Glomerular visceral epithelial cell (primary cell): ENCODE results near the gene ANKRD40.
"Not testable (repeated sequence)": the region's sequence is repeated elsewhere in the genome, so short reads cannot be mapped to it uniquely, and the experiment has no call there.

ENCODE experiments used
- DNase-seq: peaks from one replicate; pipeline ENCODE4 v3.0.0-alpha.2; 2016; ENCODE audit errors: extremely low spot score

Gene ANKRD40, protein sequence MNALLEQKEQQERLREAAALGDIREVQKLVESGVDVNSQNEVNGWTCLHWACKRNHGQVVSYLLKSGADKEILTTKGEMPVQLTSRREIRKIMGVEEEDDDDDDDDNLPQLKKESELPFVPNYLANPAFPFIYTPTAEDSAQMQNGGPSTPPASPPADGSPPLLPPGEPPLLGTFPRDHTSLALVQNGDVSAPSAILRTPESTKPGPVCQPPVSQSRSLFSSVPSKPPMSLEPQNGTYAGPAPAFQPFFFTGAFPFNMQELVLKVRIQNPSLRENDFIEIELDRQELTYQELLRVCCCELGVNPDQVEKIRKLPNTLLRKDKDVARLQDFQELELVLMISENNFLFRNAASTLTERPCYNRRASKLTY

DNA sequence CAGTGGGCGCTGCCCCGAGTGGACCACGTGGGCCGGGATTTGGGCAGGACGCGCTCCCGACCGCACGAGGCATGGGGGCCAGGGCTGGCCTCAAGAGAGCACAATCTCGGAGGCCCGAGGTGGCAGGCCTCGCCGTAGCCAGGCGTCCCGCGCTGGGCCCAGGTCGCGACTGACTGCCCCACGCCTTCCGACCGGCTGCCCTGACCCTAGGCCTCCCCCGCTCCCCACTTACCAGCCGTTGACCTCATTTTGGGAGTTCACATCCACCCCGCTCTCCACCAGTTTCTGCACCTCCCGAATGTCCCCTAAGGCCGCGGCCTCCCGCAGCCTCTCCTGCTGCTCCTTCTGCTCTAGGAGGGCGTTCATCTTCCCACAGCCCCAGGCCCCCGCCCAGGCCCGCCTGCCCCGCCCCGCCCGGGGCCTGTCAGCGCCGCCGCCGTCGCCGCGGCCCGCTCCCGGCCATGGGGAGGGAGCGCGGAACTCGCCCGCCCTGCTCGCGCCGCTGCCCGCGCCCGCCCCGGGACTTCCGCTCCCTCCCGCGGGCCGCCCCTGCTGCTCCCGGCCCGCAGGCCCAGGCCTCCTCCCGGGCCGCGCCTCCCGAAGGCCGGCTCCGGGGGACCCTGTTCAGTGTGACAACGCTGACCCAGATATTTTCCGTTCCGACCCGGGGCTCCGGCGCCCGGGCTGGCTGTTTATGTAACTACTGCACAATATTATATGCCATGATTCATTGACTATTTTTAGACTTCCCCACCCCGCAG is at the start of gene ANKRD40:
Gene ANKRD40 (minus strand): TSS at position 626 of the 761 bp plus-strand sequence. CDS start 260 bp downstream, at position 366.
- peak; percentile 93 for DNase-seq

DNA sequence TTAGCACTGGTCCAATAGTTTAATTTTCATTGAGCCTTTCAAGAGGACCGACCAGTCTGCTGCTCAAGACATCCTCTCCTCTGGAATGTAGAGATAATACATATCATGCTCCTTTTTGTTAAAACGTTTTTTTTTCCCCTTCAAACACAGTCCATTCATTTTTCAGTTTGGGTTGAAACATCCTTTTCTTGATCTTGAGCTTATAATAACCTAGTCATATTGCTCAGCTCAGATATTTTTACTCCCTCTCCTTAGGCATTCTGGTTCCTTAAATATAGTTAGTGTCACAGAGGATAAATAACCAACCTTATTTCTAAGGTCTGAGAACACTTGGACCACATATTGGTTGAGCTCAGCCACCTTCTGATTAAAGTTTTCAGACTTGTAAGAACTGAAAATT is 46.8 kb upstream of the ANKRD40 start:
- DNase-seq: no peak

DNA sequence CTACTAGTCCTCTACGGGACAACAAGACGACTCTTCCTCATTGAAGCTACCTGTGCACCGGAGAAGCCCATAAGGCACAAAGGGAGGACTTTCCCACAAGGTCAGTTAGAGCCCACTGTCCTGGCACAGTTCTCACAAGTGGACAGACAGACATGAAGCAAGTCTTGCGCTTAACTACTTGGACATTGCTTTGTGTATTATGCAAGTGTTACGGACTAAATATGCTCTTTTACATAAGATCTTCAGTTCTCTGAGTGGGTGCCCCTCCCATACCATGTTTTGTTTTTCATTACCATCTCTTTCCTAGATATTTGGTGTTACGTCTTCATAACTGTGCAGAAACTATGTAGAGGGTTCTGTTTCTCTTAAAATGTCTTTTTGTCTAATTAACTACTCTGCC is 41.5 kb upstream of the ANKRD40 start:
- DNase-seq: no peak

DNA sequence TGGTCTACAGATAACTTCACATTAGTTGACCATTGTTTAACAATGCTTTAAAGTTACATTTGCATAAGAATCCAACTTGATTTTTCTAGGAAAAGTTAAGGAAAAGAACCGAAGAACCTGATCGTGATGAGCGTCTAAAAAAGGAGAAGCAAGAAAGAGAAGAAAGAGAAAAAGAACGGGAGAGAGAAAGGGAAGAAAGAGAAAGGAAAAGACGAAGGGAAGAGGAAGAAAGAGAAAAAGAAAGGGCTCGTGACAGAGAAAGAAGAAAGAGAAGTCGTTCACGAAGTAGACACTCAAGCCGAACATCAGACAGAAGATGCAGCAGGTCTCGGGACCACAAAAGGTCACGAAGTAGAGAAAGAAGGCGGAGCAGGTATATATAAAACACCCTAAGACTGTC is 37.9 kb upstream of the ANKRD40 start:
- no peak for DNase-seq

DNA sequence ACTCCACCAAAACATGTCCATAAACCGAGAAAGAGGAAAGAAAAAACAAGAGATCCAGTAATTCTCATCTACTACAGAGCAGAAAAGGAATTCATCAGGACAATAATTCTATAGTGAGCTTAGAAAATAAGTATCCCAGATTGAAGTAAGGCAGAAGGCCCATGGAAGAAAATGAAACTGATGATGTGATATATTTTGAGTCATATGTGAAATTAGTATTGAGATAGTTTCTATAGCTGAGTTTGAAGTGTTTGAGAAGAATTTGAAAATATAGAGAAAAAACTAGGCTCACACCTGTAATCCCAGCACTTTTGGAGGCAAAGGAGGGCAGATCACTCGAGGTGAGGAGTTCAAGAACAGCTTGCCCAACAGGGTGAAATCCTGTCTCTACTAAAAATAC is 31.4 kb upstream of the ANKRD40 start:
- no peak for DNase-seq

DNA sequence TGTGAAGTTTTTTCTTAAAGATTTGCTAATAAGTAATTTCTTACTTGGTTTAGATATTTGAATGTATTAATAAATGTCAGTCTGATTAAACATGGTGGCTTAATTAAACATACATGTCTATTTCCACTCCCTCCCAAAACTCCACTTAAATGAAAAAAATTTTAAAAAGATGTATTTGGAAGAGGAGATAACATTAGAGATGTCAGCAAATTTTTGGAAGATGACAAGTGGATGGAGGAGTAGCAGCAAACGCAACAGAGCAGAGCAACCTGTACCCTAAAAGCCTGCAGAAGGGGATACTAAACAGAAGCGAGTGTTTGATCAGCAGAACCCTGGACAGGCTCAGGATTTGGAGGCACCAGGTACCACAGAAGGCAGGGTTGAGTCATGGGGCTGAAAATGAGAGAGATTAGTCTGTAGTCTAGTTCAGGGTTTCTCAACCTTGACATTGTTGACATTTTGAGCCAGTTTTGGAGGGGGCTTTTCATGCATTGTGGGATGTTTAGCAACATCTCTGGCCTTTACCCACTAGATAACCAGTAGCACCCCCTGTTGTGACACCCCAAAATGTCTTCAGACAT is 29.5 kb upstream of the ANKRD40 start:
- no peak for DNase-seq

DNA sequence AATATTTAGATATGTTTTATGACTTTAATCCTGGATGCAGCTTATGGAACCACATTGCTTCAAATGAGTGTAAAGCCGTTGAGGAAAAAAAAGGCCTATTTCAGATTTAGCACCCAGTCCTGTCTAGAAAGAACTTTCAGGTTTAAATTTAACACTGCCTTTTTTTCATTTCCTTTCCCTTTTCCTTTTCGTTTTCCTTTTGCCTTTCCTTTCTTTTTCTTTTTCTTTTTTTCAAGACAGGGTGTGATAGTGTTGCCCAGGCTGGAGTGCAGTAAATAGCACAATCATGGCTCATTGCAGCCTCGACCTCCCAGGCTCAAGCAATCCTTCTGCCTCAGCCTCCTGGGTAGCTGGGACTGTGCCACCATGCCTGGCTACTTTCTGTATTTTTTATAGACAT is 27.6 kb upstream of the ANKRD40 start:
- no peak for DNase-seq

DNA sequence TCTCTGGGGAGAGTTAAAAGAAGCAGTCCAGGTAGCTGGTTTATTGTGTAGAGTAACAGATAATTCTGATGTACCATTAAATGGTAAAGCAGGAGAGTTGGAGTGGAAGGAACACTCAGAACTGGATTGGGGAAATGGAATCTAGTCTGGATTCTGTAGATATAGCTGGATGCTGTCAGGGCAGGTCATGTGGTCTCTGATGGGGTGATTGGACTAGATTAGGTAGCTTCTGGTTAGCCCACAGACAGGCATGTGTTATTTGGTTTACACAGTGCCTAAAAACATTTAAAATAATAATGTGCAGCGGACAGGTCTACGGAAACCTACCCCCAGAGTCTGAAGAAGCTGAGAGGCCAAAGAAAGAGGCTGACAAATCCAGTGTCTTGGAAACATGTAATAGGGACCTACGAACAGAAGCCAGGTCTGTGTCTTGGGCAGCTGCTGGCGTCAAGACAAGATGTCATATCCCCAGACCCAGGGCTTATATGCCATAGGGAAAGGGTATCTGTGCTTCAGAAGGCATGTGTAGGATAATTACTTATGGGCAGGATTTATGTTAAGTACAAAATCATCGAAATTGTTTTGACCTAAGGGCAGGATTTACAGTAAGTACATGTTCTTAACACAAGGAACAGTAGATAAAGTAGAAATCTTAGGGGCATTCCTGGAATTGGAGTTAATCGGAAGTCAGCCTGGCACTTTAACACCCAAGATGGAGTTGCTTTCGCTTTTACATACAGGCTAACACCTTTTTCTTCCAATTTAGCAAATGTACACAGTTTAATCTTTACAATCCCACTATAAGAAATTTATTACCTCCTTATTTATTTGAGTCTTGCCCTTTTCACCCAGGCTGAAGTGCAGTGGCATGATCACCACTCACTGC is 24.1 kb upstream of the ANKRD40 start:
- no peak for DNase-seq

DNA sequence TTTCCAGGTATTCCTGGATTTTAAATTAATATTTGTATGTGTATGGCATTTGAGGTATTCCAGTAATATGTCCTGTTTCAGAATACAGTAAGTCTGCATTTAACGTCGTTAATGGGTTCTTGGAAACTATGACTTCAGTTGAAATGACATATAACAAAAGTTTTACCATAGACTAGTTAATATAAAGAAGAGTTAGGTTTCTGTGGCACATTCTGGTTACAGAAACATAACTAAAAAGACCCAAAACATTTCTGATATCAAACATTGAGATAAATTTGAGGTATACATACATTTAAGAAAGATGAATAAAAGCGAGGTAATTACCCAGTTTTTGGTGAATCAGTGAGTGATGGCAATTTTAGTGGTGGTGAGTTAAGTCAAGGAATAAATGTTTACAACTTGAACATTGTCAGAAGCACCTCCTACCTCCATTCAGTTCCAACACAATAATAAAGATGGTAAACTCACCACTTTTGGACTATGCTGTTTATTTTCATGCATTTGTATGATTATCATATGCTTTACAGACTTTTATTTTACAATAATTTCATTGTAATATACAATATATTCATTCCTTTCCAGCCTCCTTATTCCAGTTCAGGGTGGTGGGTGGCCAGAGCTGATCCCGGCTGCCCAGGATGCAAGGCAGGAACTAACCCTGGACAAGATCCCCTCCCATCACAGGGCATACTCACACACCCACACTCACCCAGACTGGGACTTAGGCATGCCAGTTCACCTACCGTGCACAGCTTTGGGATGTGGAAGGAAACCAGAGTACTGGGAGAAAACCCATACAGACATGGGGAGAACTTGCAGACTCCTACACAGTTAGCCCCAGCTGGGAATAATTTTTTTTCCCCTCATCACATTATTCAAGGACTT is 21.4 kb upstream of the ANKRD40 start:
- DNase-seq: no peak

DNA sequence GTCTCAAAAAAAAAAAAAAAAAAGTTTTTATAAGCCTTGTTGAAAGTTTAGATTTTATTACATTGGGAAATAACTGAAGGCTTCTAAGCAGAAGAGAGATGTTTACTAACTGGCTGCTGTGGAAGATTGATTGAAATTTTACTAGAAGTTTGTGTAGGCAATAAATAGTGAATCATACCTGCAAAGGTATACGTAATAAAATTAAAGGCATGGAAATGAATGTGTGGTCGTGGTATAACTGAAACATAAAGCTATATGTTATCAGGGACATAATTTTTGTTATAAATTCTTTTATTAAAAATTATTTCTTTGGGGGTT is 20.4 kb upstream of the ANKRD40 start:
- DNase-seq: no peak

DNA sequence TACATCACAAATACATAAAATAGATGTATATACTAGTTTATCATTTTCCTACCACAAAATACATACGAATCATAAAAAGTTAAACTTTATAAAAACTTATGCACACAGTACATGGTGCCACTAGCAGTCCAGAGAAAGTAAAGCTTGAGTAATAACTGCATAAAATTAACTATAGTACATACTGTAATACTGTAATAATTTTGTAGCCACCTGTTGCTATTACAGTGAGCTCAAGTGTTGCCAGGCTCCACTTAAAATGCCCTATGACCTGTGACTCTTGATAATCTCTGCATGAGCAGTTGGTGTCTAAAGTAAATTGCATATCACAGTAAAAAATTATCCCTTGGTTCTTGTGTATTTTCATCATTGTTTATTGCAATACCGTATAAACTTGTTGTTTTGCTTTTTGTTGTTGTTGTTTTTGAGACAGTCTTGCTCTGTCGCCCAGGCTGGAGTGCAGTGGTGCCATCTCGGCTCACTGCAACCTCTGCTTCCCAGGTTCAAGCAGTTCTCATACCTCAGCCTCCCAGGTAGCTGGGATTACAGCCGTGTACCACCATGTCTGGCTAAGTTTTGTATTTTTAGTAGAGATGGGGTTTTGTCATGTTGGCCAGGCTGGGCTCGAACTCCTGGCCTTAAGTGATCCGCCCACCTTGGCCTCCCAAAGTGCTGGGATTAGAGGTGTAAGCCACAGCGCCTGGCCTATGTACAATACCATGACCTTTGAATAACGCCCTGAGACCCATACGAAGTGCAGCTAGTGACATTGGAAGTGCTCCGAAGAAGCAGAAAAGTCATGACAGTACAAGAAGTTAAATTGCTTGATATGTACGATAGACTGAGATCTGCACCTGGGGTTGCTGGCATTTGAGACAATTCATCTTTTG is 18.3 kb upstream of the ANKRD40 start:
- no peak for DNase-seq

DNA sequence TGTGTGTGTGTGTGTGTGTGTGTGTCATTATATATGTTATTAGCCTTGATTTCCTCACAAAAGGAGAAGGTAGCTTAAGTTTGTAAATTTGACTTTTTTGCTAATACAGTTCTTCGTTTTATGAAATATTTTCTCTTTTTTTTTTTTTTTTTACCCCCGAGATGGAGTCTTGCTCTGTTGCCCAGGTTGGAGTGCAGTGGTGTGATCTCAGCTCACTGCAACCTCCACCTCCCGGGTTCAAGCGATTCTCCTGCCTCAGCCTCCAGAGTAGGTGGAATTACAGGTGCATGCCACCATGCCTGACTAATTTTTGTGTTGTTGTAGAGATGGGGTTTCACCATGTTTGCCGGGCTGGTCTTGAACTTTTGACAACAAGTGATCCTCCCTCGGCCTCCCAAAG is 16.9 kb upstream of the ANKRD40 start:
- not testable (repeated sequence) for DNase-seq

DNA sequence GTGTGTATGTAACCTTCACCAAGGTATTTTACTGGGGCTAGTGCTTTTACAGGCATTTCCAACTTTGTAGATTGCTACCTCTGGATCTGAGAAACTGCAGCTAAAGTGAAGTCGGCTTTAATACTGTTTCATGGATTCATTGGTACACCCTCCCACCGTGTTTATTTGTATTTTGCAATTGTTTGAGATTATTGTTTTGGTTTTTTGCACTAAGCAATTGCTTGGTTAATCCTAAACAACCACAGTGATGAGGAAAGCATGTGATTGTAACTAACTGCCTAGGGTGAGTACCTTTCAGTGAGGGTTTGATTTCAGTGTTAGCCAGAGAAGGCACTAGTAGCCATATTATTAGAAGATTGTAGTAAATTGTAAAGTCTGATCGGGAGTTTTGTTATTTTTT is 15.0 kb upstream of the ANKRD40 start:
- no peak for DNase-seq

DNA sequence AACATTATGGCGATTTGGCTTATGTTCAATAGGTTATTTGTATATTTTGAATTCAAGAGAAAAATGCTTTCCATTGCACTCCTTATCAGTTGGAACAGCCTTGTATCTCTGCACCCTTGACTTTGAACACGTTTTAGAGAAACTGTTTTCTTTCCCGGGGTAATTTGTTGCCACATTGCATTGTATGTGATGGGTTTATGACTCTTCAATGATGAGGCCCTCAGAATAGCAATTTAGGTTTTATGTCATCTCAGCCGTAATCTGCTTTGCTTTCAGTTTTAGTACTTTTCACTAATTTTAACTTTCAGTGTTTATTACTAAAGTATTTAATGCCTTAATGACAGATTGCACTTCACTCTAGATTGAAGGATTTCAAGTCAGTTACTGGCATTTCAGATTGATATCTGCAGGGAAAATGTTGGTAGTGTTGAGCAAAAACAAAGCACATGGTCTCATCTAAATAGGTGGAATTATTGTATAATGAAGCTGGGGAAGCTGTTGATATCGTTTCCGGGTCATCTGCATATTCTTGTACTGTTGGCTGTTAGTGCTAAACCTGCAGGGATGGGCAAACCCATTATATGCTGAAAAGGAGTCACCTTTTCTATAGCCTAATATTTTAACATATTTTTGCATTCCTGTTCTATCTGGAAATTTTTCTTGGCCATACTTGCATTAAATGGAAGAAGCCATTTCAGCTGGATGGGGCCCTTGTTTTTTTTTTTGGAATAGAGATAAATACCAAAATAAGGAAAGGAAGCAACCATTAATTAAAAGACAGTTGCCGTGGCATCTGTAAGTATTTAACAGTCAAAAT is 13.7 kb upstream of the ANKRD40 start:
- no peak for DNase-seq

DNA sequence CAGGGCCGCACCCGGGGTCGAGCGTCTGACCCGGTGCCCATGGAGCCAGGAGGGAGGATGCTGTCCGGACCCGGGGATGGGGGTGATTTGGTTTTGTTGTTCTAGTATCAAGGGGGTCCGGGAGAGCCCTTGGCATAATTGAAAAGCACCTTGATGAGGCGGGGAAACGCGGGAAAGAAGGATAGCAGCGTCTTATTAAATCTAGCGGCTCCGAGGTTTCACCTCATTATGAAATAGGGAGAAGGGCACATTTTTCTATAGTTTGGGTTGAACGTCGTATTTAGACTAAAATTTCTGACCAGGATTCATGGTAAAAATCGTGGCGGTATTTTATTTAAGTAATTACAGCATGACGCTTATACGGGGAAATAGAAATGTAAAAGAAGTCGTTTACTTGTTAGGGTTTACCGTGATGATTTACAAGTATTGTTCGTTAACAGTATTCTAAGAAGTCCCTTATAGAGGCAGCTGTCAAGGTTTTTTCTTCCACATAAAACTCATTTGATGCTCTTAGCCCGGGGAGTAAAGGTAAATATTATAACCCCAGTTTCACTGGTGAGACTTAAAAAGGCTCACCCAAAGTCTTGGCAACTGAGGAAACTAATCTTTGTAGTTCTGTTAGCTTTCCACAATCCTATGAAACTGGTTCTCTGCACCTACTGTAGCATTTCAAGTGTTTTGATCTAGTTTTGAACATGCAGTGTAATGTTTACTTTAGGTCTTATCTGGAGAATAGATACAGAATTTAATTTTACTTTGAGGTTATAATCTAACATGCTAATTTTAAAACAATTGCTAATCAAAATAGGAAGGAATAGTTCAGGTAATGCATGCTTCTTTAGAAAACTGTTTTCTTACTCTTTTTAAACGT is 12.4 kb upstream of the ANKRD40 start:
- DNase-seq: no peak

DNA sequence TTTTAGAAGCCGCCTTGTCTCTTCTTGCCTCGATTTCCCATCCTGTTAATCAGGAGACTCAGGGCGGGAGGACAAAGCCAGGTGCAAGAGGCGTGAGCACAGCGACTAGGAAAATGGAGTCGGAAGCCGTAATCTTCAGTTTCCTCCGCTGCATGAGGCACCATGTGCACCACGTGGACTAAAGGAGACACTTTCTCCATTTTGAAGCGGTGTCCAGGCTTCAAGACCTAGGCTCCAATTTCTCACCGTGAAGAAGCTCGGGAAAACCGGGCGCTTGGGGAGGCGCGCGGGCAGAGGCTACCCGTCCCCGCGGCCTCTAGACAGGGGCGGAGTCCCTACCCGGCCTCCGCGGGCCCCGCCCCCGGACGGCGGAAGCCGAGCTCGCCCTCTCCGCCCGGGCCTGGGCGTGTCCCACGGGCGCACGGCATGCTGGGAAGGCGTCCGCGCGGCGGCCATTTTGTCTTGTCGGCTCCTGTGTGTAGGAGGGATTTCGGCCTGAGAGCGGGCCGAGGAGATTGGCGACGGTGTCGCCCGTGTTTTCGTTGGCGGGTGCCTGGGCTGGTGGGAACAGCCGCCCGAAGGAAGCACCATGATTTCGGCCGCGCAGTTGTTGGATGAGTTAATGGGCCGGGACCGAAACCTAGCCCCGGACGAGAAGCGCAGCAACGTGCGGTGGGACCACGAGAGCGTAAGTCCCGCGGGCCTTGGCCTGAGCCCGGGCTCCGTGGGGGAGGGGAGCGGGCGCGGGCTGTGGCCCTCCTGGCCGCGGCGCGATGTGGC is 11.6 kb upstream of the ANKRD40 start, which contains the start of gene LUC7L3:
Gene LUC7L3 (plus strand): TSS at position 460 of the 780 bp plus-strand sequence. CDS start 130 bp downstream, at position 590.
- DNase-seq: peak; percentile 94

DNA sequence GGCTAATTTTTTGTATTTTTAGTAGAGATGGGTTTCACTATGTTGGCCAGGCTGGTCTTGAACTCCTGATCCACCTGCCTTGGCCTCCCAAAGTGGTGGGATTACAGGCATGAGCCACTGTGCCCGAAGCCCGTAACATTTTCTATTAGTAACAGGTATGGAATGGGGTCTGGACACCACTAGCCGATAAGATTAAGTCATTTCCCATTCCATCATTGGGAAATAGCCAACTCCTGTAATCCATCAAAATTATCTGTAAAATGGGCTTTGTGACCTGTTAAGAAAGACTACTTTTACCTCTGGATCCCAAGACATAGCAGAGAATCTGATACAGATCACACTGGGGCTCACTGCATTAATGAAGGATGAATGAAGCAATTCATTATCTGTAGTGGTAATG is 7.8 kb upstream of the ANKRD40 start:
- DNase-seq: no peak
